Prostate gland (tissue), 1 donor: ENCODE measurements around the gene MRPL54.
"Not testable (repeated sequence)": the region's sequence is repeated elsewhere in the genome, so short reads cannot be mapped to it uniquely, and the experiment has no call there.

Source experiments
- POLR2A ChIP-seq: fragments of 450-650 bp; IDR thresholded peaks from one replicate; pipeline ENCODE4 v1.6.1; 2016; ENCODE audit warnings: antibody characterized with exemption, mild to moderate bottlenecking
- POLR2AphosphoS5 ChIP-seq: sonication (generic); formaldehyde crosslinking; IDR thresholded peaks from one replicate; pipeline ENCODE4 v1.6.1; 2017; ENCODE audit warnings: antibody characterized with exemption

- not testable (repeated sequence) for TF ChIP-seq POLR2AphosphoS5, POLR2A
These were observed 53.7 kb downstream of the MRPL54 start for GRCh38 chr19:3816148-3816547.
